Body of pancreas (tissue), 4 donors: Measurements from ENCODE around the gene AVPR1B. TPM values are rescaled to one million over a fixed set of nuclear protein-coding genes. Genes with fewer than 3 reads are reported as not detected.
A peak's percentile ranks its signal among the peaks of the same experiment; 100 is the strongest.

Experiments
- ATAC-seq: fragments of 150-250 bp; one replicate; pipeline ENCODE4 v1.9.1; 2016
- DNase-seq, 4 donors: peaks; one replicate each; pipeline ENCODE4 v3.0.0-alpha.2; 2019
- H3K27ac ChIP-seq, 4 donors: fragments of 200-600 bp; sonication (generic); 1 replicate in 3 of 4; 2 replicates in 1 of 4; pipeline versions ENCODE4 v1.5.1 to v1.6.1; 2016 to 2019; ENCODE audit warnings: mild to moderate bottlenecking in 1 of 4, mixed read lengths in 1 of 4, moderate library complexity in 1 of 4
- H3K27me3 ChIP-seq, 2 donors: fragments of 200-600 bp; sonication (generic); one replicate each; pipeline ENCODE4 v1.6.0; 2016; ENCODE audit warnings: mild to moderate bottlenecking in 1 of 2
- H3K36me3 ChIP-seq, 2 donors: fragments of 200-600 bp; sonication (generic); replicated peaks in 1 of 2; 2 replicates each; pipeline ENCODE4 v1.5.1; 2016; ENCODE audit warnings: low read depth in 2 of 2; ENCODE audit not compliant: insufficient read depth in 1 of 2
- H3K4me1 ChIP-seq: fragments of 200-600 bp; sonication (generic); one replicate; pipeline ENCODE4 v1.6.0; 2016
- H3K4me3 ChIP-seq, 2 donors: fragments of 200-600 bp; sonication (generic); 1 replicate in 1 of 2; 2 replicates in 1 of 2; pipeline ENCODE4 v1.5.1; 2016 to 2019
- H3K9me3 ChIP-seq, 3 donors: fragments of 200-600 bp; sonication (generic); 1 replicate in 2 of 3; 2 replicates in 1 of 3; pipeline ENCODE4 v1.5.1; 2016
- POLR2A ChIP-seq, 3 donors: fragments of 450-650 bp; IDR thresholded peaks; one replicate each; pipeline ENCODE4 v1.6.1; 2016; ENCODE audit warnings: antibody characterized with exemption in 3 of 3, mild to moderate bottlenecking in 2 of 3
- WGBS, 2 donors: methylation state at CpG; one replicate each; pipeline ENCODE4 v1.1.5; 2017; 5-methylcytosine and 5-hydroxymethylcytosine counted together
- intact Hi-C: fragments of 100-400 bp; cut with DNase I; formaldehyde crosslinking; loops from one replicate; pipeline ENCODE4 v1.15.1; 2023
- total RNA-seq, 2 donors: library from RNA; depleted of rRNA; stranded (reverse); fragments of >200 nt; gene quantifications; one replicate each; pipeline ENCODE4 v1.1.0, GENCODE V29; 2016
- TF ChIP-seq, protein P1 (sequence below), 7 experiments: fragments of 450-650 bp in 4 of 7; fragments of 200-600 bp in 3 of 7; sonication (generic) in 3 of 7; IDR thresholded peaks; one replicate each; pipeline ENCODE4 v1.5.1; 2016 to 2019; ENCODE audit warnings: antibody characterized with exemption in 7 of 7

AVPR1B gene
- total RNA-seq, 2 donors from 2014 or later: 0.78 TPM; not detected in 1

GRCh38 chr1:206114692-206115640, 2.2 kb downstream of the AVPR1B start:
- Histone ChIP-seq H3K27ac (no peak overlapping the region), H3K9me3 (no peaks in the 10 kb centered on the region), H3K4me3 (no peak overlapping the region), H3K36me3 (no peaks in the 10 kb centered on the region), H3K4me1 (peaks cover 23% of the 10 kb centered on the region), H3K27me3 (no peaks in the 10 kb centered on the region)
- TF ChIP-seq, protein P1, sequence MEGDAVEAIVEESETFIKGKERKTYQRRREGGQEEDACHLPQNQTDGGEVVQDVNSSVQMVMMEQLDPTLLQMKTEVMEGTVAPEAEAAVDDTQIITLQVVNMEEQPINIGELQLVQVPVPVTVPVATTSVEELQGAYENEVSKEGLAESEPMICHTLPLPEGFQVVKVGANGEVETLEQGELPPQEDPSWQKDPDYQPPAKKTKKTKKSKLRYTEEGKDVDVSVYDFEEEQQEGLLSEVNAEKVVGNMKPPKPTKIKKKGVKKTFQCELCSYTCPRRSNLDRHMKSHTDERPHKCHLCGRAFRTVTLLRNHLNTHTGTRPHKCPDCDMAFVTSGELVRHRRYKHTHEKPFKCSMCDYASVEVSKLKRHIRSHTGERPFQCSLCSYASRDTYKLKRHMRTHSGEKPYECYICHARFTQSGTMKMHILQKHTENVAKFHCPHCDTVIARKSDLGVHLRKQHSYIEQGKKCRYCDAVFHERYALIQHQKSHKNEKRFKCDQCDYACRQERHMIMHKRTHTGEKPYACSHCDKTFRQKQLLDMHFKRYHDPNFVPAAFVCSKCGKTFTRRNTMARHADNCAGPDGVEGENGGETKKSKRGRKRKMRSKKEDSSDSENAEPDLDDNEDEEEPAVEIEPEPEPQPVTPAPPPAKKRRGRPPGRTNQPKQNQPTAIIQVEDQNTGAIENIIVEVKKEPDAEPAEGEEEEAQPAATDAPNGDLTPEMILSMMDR (IDR thresholded peaks at IDR 0.05): no peak
- TF ChIP-seq POLR2A (IDR thresholded peaks at IDR 0.05): no peak
- DNase-seq (no peak), ATAC-seq (no peak)
- WGBS, 2 donors: 48 to 63% methylated on average over 6 of the region's 6 CpGs
- intact Hi-C loops: no loop called here

DNA sequence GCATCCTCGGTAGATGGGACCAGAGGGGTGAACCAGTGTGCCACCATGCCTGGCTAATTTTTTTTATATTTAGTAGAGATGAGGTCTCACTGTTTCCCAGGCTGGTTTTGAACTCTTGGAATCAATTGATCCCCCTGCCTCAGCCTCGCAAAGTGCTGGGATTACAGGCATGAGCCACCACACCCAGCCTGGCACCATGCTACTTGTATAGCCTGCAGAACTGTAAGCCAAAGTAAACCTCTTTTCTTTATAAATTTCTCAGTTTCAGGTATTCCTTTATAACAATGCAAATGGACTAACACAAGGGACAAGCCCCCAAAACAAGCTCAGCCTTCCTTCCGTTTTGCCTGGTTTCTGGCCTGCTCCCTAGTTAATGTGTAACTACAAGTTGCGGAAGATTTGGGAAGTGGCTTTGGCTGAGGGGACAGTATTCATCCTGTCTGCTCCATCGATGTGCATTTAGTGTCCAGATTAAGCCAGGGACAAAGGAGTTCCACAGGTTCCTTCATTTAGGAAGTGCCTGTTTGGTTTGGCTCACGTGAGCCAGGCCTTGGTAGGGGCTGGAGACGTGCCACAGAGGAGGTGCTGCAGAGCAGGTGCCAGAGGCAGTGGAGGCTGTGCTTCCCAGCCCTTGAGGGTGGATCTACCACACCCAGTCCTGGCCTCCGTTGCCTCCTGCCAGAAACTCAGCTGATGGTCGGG, 4.4 kb downstream of the AVPR1B start:
- peak overlapping the region in 3 of 4 donors; percentile 43 to 69 (median 45) for H3K27ac ChIP-seq
- H3K9me3 ChIP-seq: no peaks in the 10 kb centered on the region
- intact Hi-C loops: no loop called here
- H3K36me3 ChIP-seq: no peaks in the 10 kb centered on the region
- H3K4me3 ChIP-seq: no peak overlapping the region
- H3K27me3 ChIP-seq: no peaks in the 10 kb centered on the region
- DNase-seq (peak; percentile 55 to 81 (median 74)), ATAC-seq (peak; percentile 63)
- TF ChIP-seq, protein P1 (IDR thresholded peaks at IDR 0.05): no peak
- no peak for TF ChIP-seq POLR2A (IDR thresholded peaks at IDR 0.05)
- 34 to 35% methylated on average over 9 of the region's 9 CpGs for WGBS, 2 donors
- peaks cover 20% of the 10 kb centered on the region for H3K4me1 ChIP-seq

- no peak for DNase-seq
These were observed 5.8 kb downstream of the AVPR1B start for GRCh38 chr1:206111271-206111927.

GRCh38 chr1:206110820-206111219, 6.4 kb downstream of the AVPR1B start:
- intact Hi-C loops: no loop called here
- peaks cover 17% of the 10 kb centered on the region for H3K4me1 ChIP-seq
- H3K9me3 ChIP-seq: no peaks in the 10 kb centered on the region
- H3K36me3 ChIP-seq: no peaks in the 10 kb centered on the region
- H3K27me3 ChIP-seq: no peaks in the 10 kb centered on the region
- no peak overlapping the region for H3K4me3 ChIP-seq
- WGBS, 2 donors: 93 to 94% methylated on average over 3 of the region's 3 CpGs
- ATAC-seq (no peak), DNase-seq (no peak)
- TF ChIP-seq, protein P1 (IDR thresholded peaks at IDR 0.05): no peak
- TF ChIP-seq POLR2A (IDR thresholded peaks at IDR 0.05): no peak
- no peak overlapping the region for H3K27ac ChIP-seq

More at GRCh38 chr1:206111271-206111927, 5.8 kb downstream of the AVPR1B start:
- H3K4me3 ChIP-seq: no peak overlapping the region
- intact Hi-C loops: no loop called here
- H3K4me1 ChIP-seq: peaks cover 14% of the 10 kb centered on the region
- H3K27ac ChIP-seq: no peak overlapping the region
- ATAC-seq: no peak
- no peak for TF ChIP-seq POLR2A (IDR thresholded peaks at IDR 0.05)
- TF ChIP-seq, protein P1 (IDR thresholded peaks at IDR 0.05): no peak
- H3K9me3 ChIP-seq: no peaks in the 10 kb centered on the region
- no peaks in the 10 kb centered on the region for H3K27me3 ChIP-seq
- no peaks in the 10 kb centered on the region for H3K36me3 ChIP-seq
- 75% methylated on average over 6 of the region's 6 CpGs for WGBS, 2 donors
